Neuron (in vitro differentiated cells): ENCODE data around the gene RYR2.
"Not testable (repeated sequence)": the region's sequence is repeated elsewhere in the genome, so short reads cannot be mapped to it uniquely, and the experiment has no call there.

Source experiments
- H2AFZ ChIP-seq: one replicate; pipeline ENCODE4 v1.6.1; 2013; ENCODE audit warnings: low read depth, mild to moderate bottlenecking, inconsistent platforms, low read length, moderate library complexity
- H3K27me3 ChIP-seq: one replicate; pipeline ENCODE4 v1.6.1; 2013; ENCODE audit warnings: low read length; ENCODE audit not compliant: insufficient read depth
- H3K36me3 ChIP-seq: one replicate; pipeline ENCODE4 v1.6.1; 2013; ENCODE audit warnings: low read length; ENCODE audit not compliant: insufficient read depth
- H3K4me1 ChIP-seq: one replicate; pipeline ENCODE4 v1.6.1; 2013; ENCODE audit warnings: low read length; ENCODE audit not compliant: insufficient read depth
- H3K4me3 ChIP-seq: 2 replicates; pipeline ENCODE4 v1.5.1; 2013; ENCODE audit warnings: mild to moderate bottlenecking, low read length, moderate library complexity
- H3K9me3 ChIP-seq: one replicate; pipeline ENCODE4 v1.6.1; 2013; ENCODE audit warnings: low read length

Gene RYR2

GRCh38 chr1:237580726-237581125 is 538.7 kb downstream of the RYR2 start:
- H3K27me3 ChIP-seq: no peaks in the 10 kb centered on the region
- no peaks in the 10 kb centered on the region for H3K36me3 ChIP-seq
- H3K4me1 ChIP-seq: no peaks in the 10 kb centered on the region
- H2AFZ ChIP-seq: no peak overlapping the region
- H3K9me3 ChIP-seq: no peaks in the 10 kb centered on the region
- H3K4me3 ChIP-seq: no peak overlapping the region

GRCh38 chr1:237583270-237583669 is 541.3 kb downstream of the RYR2 start:
- Histone ChIP-seq H3K9me3 (no peaks in the 10 kb centered on the region), H2AFZ (no peak overlapping the region), H3K27me3 (no peaks in the 10 kb centered on the region), H3K4me3 (no peak overlapping the region), H3K4me1 (no peaks in the 10 kb centered on the region), H3K36me3 (no peaks in the 10 kb centered on the region)

- no peaks in the 10 kb centered on the region for H3K36me3 ChIP-seq
- H3K4me3 ChIP-seq: no peak overlapping the region
- H2AFZ ChIP-seq: no peak overlapping the region
- H3K4me1 ChIP-seq: no peaks in the 10 kb centered on the region
- H3K27me3 ChIP-seq: no peaks in the 10 kb centered on the region
- no peaks in the 10 kb centered on the region for H3K9me3 ChIP-seq
Observed at GRCh38 chr1:237583756-237584155, 541.8 kb downstream of the RYR2 start.

GRCh38 chr1:237590386-237590785 is 548.4 kb downstream of the RYR2 start:
- Histone ChIP-seq H3K4me1 (no peaks in the 10 kb centered on the region), H3K4me3 (no peak overlapping the region), H3K27me3 (no peaks in the 10 kb centered on the region), H2AFZ (no peak overlapping the region), H3K36me3 (no peaks in the 10 kb centered on the region), H3K9me3 (no peaks in the 10 kb centered on the region)

- H3K36me3 ChIP-seq: no peaks in the 10 kb centered on the region
- no peaks in the 10 kb centered on the region for H3K27me3 ChIP-seq
- no peaks in the 10 kb centered on the region for H3K9me3 ChIP-seq
- no peaks in the 10 kb centered on the region for H3K4me1 ChIP-seq
- H2AFZ ChIP-seq: no peak overlapping the region
- no peak overlapping the region for H3K4me3 ChIP-seq
Observed at GRCh38 chr1:237591353-237591752, 549.4 kb downstream of the RYR2 start.

- H3K4me3 ChIP-seq, H3K36me3 ChIP-seq, H3K27me3 ChIP-seq, H3K9me3 ChIP-seq, H3K4me1 ChIP-seq, H2AFZ ChIP-seq: not testable (repeated sequence)
Observed at GRCh38 chr1:237603036-237603568, 561.1 kb downstream of the RYR2 start.

- H3K4me3 ChIP-seq: no peak overlapping the region
- no peaks in the 10 kb centered on the region for H3K36me3 ChIP-seq
- no peak overlapping the region for H2AFZ ChIP-seq
- H3K9me3 ChIP-seq: no peaks in the 10 kb centered on the region
- no peaks in the 10 kb centered on the region for H3K27me3 ChIP-seq
- H3K4me1 ChIP-seq: no peaks in the 10 kb centered on the region
Observed at GRCh38 chr1:237608433-237608832, 566.4 kb downstream of the RYR2 start.

GRCh38 chr1:237610157-237610556 is 568.2 kb downstream of the RYR2 start:
- H3K4me3 ChIP-seq: no peak overlapping the region
- H3K9me3 ChIP-seq: no peaks in the 10 kb centered on the region
- H3K4me1 ChIP-seq: no peaks in the 10 kb centered on the region
- no peaks in the 10 kb centered on the region for H3K27me3 ChIP-seq
- H3K36me3 ChIP-seq: no peaks in the 10 kb centered on the region
- H2AFZ ChIP-seq: no peak overlapping the region

- H3K4me3 ChIP-seq: no peak overlapping the region
- no peaks in the 10 kb centered on the region for H3K9me3 ChIP-seq
Observed at GRCh38 chr1:237613984-237614383, 572.0 kb downstream of the RYR2 start.

GRCh38 chr1:237619553-237619952 is 577.6 kb downstream of the RYR2 start:
- no peak overlapping the region for H3K4me3 ChIP-seq

More at GRCh38 chr1:237613984-237614383, 572.0 kb downstream of the RYR2 start:
- Histone ChIP-seq H2AFZ (no peak overlapping the region), H3K27me3 (no peaks in the 10 kb centered on the region), H3K36me3 (no peaks in the 10 kb centered on the region), H3K4me1 (no peaks in the 10 kb centered on the region)

GRCh38 chr1:237634922-237635321 is 592.9 kb downstream of the RYR2 start:
- no peaks in the 10 kb centered on the region for H3K4me1 ChIP-seq
- H3K27me3 ChIP-seq: no peaks in the 10 kb centered on the region
- H3K9me3 ChIP-seq: no peaks in the 10 kb centered on the region
- H2AFZ ChIP-seq: no peak overlapping the region
- no peaks in the 10 kb centered on the region for H3K36me3 ChIP-seq
- H3K4me3 ChIP-seq: no peak overlapping the region

More at GRCh38 chr1:237619553-237619952, 577.6 kb downstream of the RYR2 start:
- Histone ChIP-seq H3K9me3 (no peaks in the 10 kb centered on the region), H3K36me3 (no peaks in the 10 kb centered on the region), H3K4me1 (no peaks in the 10 kb centered on the region), H2AFZ (no peak overlapping the region), H3K27me3 (no peaks in the 10 kb centered on the region)

GRCh38 chr1:237638555-237638954 is 596.6 kb downstream of the RYR2 start:
- no peaks in the 10 kb centered on the region for H3K36me3 ChIP-seq
- no peaks in the 10 kb centered on the region for H3K27me3 ChIP-seq
- H3K4me3 ChIP-seq: no peak overlapping the region
- H3K9me3 ChIP-seq: no peaks in the 10 kb centered on the region
- H2AFZ ChIP-seq: no peak overlapping the region
- H3K4me1 ChIP-seq: peaks cover 3% of the 10 kb centered on the region

- H2AFZ ChIP-seq: no peak overlapping the region
- no peaks in the 10 kb centered on the region for H3K36me3 ChIP-seq
- H3K9me3 ChIP-seq: no peaks in the 10 kb centered on the region
- no peaks in the 10 kb centered on the region for H3K27me3 ChIP-seq
- no peak overlapping the region for H3K4me3 ChIP-seq
- H3K4me1 ChIP-seq: peaks cover 3% of the 10 kb centered on the region
Observed at GRCh38 chr1:237640011-237640671, 598.2 kb downstream of the RYR2 start.

GRCh38 chr1:237640966-237641365 is 599.0 kb downstream of the RYR2 start:
- no peaks in the 10 kb centered on the region for H3K36me3 ChIP-seq
- peaks cover 3% of the 10 kb centered on the region for H3K4me1 ChIP-seq
- H2AFZ ChIP-seq: no peak overlapping the region
- H3K27me3 ChIP-seq: no peaks in the 10 kb centered on the region
- no peaks in the 10 kb centered on the region for H3K9me3 ChIP-seq
- no peak overlapping the region for H3K4me3 ChIP-seq
